Left colon (tissue), 2 donors: ENCODE results near the gene GRIFIN. TPM values are rescaled to one million over a fixed set of nuclear protein-coding genes. Genes with fewer than 3 reads are reported as not detected.

Experiments used
- ATAC-seq: fragments of 200-7000 bp; cut with Tn5 transposase; one replicate; pipeline ENCODE4 v1.9.1; 2020; ENCODE audit warnings: mild to moderate bottlenecking, moderate library complexity
- DNase-seq, 2 donors: peaks; one replicate each; pipeline ENCODE4 v3.0.0-alpha.2; 2020
- intact Hi-C, 2 donors: fragments of 100-400 bp; cut with DNase I in 1 of 2; cut with micrococcal nuclease in 1 of 2; formaldehyde crosslinking; loops; one replicate each; pipeline versions ENCODE4 v1.11.2 to v1.14.0; 2022; cut with DNase I, micrococcal nuclease
- total RNA-seq, 2 donors: library from RNA; stranded (reverse); fragmentation: NEBNext Ultra II Directional; extraction: Animal tissue kit (Norgen Biotek cat#: 25700); gene quantifications; one replicate each; pipeline ENCODE4 v1.2.1, GENCODE V29; 2021
- donor health status: DM: no; HTN: no; CAD: no.
- donor health status: DM: yes; HTN: yes; CAD: no.

The GRIFIN gene
- total RNA-seq, 2 donors from 2014 or later: not detected

DNA sequence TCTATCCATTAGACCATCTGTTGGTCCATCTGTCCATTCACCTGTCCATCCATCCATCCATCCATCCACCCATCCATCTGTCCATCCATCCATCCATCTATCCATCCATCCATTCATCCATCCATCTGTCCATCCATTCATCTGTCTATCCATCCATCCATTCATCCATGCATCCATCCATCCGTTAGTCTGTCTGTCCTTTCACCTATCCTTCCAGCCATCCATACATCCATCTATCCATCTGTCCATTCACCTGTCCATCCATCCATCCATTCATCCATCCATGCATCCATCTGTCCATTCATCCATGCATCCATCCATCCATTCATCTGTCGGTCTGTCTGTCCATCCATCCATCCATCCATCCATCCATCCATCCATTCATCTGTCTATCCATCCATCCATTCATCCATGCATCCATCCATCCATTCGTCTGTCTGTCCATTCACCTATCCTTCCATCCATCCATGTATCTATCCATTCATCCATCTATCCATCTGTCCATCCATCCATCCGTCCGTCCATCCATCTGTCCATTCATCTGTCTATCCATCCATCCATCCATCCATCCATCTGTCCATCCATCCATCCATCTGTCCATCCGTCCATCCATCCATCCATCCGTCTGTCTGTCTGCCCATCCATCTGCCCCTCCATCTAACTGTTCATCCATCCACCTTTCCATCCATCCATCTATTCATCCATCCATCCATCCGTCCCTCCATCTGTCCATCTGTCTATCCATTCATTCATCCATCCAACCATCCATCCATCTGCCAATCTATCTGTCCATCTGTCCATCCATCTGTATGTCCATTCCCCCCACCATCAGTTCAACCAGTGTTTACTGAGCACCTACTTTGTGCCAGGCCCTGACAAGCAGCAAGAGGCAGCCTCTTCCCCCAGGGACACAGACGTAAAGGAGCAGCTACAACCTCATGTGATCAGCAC is 38.5 kb upstream of the GRIFIN start:
- no peak for DNase-seq
- no peak for ATAC-seq
- intact Hi-C loops: no loop called here

DNA sequence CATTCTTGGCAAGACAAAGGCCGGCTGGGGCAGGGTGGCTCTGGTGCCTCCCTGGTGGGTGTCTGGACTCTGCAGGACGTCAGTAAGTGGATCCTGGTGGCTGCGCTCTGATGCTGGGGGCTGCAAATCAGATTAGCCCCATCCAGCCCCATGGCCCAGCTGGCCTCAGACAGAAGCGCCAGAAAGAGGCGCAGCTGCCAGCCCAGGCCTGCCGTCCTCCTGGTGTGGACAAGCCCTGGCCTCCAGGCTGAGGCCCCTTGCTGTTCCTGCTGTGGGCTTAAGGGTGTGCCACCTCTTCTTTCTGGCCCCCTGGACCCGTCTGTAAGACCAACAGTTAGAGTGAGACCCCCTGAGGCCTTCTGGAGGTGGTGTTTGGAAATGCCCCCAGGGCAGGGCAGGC is 37.5 kb upstream of the GRIFIN start:
- no peak for DNase-seq
- no peak for ATAC-seq
- intact Hi-C loops: no loop called here

DNA sequence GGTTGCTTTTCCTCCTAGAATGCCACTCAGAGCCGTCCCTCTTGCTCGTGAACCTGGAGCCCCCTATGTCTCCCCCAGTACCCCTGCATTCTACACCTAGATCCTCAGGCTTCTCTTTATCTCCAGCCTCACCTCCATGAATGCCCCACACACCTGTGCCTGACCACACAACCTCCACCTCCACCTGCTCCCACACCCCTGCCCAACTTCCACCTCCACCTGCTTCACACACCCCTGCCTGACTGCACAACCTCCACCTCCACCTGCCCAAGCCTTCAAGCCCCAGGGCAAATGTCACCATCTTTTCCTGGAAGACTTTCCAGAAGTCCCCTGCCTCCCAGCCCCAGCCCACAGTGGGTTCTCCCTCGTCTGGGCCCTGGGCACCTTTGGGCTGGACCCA is 36.5 kb upstream of the GRIFIN start:
- ATAC-seq (no peak), DNase-seq (no peak)
- intact Hi-C loops: no loop called here

DNA sequence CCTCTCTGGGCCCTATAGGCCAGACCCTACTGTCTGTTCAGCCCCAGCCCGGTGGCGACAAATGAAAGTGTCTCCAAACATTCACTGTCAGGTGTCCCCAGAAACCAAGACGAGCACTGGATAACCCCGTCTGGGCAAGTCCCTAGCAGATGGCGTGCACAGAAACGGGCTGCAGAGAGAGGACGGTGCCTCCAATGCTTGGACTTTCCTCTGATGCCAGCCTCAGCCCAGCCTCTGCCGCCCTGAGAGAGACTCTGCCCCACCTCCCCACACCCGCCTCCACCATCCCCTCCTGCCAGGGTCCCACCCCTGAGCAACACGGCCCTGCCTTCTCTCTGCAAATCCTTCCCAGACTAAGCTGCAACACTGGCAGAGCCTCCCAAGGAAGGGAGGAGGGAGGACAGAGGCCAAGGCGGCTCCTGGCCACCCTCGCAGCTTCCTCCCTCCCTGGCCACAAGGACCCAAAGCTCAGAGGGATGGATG is 36.0 kb upstream of the GRIFIN start:
- intact Hi-C loops: no loop called here
- ATAC-seq (peak; percentile 63), DNase-seq (peak in 1 of 2 donors; percentile 52)

DNA sequence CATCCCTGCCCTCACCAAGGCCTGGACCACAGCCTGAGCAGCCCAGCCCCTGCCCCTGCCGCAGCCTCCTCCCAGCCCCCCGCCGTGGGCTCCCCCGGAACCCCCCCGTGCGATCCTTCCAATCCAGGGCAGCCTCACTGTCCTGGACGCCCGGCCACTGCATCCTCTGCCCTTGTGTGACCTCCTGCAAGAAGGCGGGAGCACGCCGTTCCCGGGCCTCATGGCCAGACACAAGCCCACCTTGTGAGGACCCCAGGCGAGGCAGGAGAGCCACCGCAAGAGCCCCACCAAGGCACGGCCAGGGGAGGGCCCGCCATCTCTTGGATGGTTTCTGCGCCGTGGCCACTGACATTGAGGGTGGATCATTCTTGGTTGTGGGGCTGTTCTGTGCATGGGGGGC is 35.6 kb upstream of the GRIFIN start:
- ATAC-seq (no peak), DNase-seq (no peak)
- intact Hi-C loops: no loop called here

DNA sequence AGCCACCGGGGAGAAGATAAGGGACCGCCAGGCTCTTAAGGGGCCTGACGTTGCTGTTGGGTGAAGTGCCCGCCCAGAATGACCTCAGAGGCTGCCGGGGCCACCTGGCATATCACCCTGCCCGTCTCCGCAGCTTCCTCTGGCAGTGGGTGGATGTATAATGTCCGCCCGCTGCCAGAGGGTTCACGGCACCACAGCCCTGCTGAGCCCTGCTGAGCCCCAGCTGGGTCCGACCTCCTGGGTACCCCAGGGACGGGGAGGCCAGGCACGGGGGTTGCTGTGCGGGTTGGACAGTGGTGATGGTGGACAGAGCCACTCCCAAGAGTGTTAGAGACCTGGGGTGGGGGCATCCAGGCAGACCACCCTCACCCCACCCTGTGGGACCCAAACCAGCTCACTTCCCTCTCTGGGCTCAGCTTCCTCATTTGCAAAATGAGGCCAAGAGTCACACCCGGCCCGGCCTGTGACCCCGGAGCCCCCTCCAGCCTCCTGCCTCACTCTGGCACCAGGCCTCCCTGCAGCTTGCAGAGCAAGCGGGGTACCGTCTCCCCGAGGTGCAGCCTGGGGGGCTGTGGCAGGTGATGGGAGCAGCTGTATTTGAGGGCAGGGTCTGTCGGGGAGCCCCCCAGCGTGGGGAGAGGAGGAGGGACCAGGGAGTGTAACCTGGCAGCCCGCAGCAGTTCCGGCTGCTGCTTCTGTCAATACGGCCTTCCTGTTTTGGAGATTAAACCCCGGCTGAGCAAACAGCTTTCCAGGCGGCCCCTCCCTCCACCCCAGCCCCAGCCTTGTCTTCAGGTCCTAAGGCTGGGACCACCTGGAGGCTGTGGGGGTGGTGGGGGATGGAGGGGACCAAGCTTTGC is 34.9 kb upstream of the GRIFIN start:
- ATAC-seq: peak; percentile 70
- DNase-seq: peak in 1 of 2 donors; percentile 62
- intact Hi-C loops: no loop called here

DNA sequence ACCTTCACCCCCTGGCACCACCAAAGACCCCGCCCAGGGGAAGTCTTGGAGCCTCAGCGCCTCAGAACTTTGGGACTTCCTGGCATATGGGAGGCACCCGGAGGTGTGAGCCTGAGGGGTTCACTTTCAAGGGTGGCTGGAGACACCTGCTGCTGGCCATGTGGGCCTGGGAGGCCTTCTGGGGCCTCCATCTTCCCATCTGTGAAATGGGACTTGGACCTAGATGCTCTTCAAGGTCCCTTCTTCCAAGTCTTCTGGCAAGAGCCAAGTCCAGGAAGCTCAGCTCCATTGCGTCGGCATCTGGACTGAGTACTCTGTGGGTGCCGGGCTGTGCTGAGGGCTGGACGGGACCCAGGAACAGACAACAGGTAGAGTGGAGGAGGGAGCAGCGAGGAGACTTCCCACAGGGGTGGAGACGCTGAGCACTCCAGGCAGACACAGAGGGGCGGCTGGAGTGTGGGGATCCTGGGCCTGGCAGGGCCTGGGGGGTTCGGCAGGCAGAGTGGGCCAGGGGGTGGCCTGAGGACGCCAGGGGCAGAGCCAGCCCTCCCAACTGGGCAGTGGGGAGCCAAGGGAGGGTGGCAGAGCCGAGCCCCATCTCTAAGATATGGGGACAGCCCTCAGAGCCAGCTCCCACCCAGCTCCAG is 34.1 kb upstream of the GRIFIN start:
- no peak for DNase-seq
- intact Hi-C loops: no loop called here
- no peak for ATAC-seq

DNA sequence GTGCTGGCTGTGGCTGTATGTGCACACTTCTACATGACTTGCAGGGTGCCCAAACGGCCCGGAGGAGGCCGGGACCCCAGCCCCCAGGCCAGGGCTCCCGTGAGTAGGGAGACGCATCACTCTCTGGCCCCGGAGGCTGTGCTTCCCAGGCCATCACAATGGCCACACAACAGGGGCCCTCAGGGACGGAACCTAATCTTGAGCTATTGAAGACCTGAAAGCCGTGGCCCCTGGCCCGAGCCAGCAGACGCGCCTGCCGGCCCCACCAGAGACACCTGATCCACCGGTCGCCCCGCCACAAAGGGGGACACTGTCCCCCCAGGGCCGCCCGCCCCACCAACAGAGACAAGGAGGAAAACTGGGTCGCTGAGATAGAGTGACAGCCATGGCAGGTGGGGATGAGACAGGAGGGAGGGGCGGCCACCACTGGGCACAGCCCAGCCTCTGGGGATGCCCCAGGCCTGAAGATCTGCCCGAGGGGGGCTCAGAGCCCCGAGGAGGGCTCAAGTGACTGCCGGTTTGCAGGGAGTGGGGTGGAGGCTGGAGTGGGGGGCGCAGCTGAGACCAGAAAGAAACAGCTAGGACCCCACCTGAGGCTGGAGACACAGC is 33.2 kb upstream of the GRIFIN start:
- no peak for ATAC-seq
- DNase-seq: no peak
- intact Hi-C loops: no loop called here

DNA sequence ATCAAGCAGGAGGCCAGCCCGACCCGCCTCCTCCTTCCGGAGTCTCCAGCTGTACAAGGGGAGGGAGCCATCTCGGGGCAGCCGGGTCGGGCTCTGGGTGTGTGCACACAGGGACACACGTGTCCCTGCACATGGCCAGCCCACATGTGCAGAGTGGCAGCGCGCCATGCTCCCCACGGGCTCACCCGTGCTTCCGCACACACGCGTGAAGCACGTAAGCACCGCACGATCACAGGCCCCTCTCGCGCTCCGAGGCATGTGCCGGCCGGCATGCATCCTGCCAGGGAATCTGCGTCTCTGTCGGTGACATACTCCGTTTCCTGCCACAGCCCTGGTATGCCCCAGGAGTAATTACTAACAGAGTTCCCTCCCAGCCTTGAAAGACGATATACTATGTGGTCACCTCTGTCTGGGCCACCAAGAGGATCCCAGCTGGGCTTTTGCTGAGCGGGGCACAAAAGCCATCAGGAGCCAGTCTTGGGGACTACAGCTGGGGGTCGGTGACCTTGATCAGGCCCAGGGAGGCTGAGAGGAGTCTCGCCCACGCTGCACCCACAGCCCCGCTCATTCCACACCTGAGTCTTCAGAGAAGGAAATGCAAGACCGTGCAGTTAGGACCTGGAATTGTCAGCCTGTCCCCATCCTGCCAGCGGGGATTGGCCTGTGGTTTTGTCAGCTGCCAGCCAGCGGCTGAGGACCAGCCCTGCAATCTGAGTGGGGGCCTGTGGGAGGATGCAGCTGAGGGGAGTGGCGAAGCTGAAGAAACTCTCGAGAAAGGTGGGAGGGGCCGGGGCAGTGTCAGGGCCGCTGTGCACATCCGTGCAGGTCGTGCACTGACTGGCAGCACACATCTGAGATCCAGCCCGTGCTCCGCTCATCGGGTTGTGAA is 32.4 kb upstream of the GRIFIN start:
- intact Hi-C loops: no loop called here
- ATAC-seq: no peak
- peak in 1 of 2 donors; percentile 69 for DNase-seq

DNA sequence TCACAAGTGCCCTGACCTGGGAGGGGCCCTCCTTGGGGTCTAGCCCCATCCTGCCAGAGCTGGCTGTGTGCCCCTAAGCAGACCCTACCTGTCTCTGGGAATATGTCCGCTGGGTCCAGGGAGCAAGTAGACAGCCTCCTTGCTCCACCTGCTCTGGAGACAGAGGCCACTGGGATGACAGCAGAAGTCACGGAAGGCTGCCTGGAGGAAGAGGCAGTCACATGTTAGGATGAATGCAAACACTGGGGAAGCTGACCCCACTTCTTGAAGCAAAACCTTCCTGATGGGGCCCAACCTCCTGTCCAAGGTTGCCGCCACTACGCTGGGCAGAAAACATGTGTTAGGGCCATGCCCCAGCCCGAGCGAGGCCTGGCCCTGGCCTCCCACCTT is 31.7 kb upstream of the GRIFIN start:
- DNase-seq (no peak), ATAC-seq (no peak)
- intact Hi-C loops: no loop called here

DNA sequence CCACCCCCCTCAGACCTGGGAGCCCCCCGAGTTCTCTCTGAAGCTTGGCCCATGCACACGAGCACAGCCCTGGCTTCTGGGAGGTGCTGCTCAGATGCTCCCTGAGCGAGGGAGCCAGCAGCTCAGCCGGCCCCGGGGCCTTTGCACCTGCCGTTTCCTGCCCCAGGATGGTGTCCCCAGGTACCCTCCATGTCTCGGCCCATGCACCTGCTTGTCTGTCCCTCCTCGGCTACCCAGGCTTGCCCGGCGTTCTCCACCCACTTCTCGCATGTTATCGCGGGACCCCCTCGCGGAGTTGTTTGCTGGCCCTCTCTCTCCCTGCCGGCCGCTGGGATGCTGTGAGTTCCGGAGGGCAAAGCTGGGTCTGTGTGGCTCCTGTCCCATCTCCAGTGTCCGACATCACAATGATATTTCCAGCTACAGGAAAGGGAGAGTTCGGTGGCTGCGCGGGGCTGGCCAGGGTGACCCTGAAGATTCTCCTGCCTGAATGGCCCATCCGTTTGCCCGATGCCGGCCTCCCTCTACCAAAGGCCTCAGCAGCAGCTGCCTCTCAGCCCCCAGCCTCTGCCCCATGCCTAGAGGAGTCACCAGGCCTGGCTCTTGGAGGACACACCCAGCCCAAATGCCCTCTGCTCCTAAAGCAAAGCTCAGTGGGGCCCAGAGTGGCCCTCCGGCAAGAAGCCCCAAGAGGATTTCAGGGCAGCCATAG is 31.2 kb upstream of the GRIFIN start:
- intact Hi-C loops: no loop called here
- no peak for DNase-seq
- no peak for ATAC-seq

DNA sequence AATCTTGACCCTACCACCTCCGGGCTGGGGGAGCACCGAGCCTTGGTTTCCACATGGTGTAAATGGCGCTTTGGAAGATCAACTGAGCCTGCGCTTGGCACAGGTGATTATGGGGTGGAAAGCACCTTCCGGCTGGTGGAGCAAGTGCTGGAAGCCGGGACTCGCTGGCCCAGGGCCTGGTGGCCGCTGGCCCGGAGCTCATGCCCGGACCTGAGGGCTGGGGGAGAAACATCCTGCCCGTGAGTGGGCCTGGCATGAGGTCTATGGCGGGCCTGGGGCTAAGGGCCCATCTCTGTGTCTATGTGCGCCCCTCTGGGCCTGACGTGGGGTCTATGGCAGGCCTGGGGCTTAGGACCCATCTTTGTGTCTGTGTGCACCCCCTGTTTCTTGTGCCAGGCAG is 29.2 kb upstream of the GRIFIN start:
- DNase-seq (no peak), ATAC-seq (no peak)
- intact Hi-C loops: no loop called here

DNA sequence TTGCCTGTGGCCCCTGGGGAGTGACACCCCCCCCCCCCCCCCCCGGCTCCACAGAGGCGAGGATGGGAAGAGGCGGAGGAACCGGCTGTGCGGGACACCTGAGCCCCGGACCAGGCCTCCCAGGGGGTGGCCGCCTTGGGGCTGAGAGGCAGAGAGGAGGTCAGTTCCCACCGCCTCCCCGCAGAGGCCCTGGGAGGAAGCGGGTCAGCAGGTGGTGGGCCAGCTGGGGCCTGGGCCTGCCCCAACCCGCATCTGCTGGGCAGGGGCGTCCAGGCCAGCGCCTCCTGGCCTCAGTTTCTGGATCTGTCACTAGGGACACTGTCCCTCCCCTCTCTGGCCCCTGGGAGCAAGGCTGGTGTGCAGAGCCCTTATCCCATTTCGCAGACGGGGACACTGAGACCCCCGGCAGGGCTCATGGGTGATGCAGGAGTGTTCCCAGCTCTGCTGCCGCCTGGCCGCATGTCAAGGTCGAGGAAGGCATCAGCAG is 28.7 kb upstream of the GRIFIN start:
- intact Hi-C loops: no loop called here
- ATAC-seq (no peak), DNase-seq (no peak)

DNA sequence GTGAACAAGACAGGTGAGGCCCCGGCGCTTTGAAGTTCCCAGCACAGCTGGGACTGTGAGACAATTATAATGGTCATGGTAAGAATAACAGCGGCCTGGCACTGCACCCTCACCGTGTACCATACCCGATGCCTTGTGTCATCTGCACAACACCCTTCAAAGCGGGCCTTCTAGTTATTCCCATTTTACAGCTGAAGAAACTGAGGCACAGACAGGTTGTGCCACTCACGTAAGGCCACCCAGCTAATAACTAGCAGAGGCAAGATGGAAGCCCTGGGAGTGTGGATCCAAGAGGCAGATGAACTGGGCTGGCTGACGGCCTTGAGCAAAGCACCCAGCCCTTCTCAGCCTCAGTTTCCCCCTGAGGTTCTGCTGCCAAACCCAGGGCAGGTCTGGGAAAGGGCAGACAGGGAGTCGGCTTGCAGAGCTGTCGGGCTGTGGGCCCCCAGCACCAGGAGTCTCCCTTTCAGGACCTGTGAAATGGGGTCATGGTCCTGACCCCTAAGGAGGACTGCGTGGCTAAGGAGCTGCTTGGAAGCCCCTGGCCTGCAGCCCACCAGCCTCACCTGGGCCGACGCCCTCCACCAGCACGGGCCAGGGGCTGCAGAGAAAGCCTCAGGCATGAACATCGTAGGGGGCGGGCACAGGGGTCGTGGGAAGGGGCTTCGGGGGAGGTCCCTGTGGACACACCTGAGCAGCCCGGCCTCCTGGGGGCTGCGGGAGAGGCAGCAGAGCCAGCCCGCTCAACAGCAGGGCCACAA is 28.1 kb upstream of the GRIFIN start:
- intact Hi-C loops: no loop called here
- ATAC-seq (no peak), DNase-seq (no peak)

DNA sequence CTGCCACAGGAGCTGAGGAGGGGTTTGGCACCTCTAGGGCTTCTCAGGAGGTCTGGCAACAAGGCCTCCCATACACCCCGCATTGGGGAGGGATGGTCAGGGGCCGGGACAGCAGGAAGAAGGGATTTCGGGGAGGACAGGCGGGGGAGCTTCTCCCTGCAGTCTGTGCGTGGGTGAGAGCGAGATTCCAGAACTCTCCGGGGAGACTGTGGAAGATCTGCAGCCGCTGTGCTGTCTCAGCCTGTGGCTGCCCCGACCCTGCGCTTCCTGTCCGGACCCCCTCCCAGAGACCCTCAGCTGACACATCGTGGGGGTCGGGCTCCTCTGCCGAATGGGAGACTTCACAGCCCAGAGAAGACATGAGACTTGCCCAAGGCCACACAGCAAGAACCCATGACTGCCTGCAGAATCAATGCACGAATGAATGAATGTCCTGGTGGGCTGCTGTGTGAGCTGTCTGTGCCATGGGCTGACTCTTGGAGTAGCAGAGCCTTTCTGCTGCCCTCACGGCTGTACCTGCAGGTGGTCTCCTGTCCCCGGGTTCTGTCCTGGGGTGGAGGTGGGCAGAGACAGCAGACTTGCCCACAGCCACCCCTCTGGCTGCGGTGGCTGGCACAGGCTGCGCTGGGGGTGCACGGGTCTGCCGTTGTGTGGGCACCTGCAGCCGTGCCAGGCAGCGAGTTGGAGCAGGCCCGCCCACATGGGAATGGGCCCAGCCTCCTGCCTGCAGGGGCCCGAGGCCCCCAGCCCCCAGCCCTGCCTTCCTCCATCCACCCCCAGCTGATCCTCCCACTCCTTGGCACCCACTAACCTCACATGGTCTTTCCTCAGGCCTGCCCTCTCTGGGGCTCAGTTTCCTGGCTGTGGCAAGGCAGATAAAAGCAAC is 27.1 kb upstream of the GRIFIN start:
- ATAC-seq (no peak), DNase-seq (no peak)
- intact Hi-C loops: no loop called here

DNA sequence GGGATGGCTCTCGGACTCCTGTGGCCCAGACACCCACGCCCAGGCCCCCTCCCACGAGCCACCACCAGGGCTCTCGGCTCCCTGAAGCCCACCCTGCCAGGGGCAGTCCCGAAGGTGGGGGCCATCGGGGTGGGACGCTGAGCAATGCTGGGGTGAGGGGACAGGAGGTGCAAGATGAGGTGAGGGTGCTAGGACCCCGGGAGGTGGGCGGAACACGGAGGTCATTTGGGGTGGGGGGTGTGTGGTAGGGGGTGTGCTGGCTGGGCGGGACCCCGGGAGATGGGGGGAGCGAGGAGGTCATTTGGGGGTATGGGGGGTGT is 26.4 kb upstream of the GRIFIN start:
- DNase-seq (no peak), ATAC-seq (no peak)
- intact Hi-C loops: no loop called here
